HG03196 (cell line): ENCODE data around the gene CDK17.
"Not testable (repeated sequence)": the region's sequence is repeated elsewhere in the genome, so short reads cannot be mapped to it uniquely, and the experiment has no call there.

Experiments
- ATAC-seq: cut with Tn5 transposase; IDR thresholded peaks from one replicate; pipeline ENCODE4 v1.9.1; 2021; ENCODE audit not compliant: unreplicated experiment

CDK17 gene

DNA sequence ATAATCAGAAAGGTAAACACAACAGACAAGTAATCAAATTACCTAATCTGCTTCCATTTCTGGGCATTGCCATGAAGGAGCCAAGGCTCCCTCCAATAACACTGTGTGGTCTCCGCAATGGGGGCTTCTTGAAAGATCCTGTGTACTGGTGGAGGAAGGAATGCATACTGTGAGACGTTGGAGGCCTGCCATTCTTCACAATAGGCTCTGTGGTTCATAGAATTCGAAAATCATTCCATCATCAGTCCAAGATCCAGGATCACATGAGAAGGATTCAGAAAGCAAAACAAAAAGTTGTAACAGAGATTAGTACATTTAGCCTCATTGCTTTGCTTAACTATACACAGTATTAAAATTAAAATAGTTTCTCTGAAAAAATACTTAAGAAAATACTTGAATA lies 76.3 kb downstream of the CDK17 start:
- no peak for ATAC-seq

DNA sequence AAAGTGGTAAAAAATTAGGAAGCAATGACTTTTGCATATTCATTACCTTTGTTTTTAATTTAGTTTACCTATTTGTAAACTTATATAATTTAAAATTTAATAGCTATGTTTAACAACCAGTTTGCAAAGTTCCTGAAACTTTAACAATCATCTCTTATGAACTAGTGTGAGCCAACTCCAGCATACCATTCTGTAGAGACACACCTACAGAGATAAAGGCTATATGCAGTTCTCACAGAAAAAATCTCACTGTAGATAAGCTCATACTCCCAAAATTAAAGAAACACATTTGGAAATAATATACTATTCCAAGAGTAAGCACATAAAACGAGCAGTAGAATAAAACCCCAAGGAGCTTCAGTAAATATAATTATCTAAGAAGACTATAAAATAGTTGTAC lies 77.5 kb downstream of the CDK17 start:
- ATAC-seq, result no peak

GRCh38 chr12:96321941-96322340 lies 78.3 kb downstream of the CDK17 start:
- no peak for ATAC-seq

DNA sequence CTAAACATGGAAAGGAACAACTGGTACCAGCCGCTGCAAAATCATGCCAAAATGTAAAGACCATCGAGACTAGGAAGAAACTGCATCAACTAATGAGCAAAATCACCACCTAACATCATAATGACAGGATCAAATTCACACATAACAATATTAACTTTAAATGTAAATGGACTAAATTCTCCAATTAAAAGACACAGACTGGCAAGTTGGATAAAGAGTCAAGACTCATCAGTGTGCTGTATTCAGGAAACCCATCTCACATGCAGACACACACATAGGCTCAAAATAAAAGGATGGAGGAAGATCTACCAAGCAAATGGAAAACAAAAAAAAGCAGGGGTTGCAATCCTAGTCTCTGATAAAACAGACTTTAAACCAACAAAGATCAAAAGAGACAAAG lies 82.4 kb downstream of the CDK17 start:
- ATAC-seq, result not testable (repeated sequence)

DNA sequence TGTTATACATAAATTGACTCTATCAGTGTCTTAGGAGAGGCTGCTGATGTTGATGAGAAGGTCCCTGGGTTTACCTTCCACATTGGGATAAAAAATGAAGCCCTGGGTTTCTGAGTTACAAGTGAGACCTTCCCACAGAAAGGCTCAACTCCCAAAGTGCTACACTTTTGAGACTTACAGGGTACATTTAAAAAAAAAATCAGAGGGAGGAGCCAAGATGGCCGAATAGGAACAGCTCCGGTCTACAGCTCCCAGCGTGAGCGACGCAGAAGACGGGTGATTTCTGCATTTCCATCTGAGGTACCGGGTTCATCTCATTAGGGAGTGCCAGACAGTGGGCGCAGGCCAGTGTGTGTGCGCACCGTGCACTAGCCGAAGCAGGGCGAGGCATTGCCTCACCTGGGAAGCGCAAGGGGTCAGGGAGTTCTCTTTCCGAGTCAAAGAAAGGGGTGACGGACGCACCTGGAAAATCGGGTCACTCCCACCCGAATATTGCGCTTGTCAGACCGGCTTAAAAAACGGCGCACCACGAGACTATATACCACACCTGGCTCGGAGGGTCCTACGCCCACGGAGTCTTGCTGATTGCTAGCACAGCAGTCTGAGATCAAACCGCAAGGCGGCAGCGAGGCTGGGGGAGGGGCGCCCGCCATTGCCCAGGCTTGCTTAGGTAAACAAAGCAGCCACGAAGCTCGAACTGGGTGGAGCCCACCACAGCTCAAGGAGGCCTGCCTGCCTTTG lies 84.3 kb downstream of the CDK17 start:
- not testable (repeated sequence) for ATAC-seq

DNA sequence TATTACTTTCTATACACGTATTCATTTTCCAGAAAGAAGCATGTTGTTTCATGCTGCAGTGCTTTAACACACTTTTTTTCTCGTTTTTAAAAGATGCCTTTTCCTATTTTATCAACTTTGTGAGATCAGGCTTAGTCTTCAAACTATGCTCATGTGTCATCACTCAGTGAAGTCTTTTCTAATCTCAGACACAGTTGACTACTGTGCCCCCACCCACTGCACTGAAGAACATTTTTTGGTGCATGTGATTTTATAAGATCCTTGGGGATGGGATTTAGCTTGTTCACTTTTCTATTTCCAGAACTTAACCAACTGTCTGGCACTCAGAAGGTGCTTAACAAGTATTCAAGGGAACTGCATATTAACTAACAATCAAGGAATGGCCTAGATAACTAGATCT lies 85.5 kb downstream of the CDK17 start:
- ATAC-seq, result no peak

DNA sequence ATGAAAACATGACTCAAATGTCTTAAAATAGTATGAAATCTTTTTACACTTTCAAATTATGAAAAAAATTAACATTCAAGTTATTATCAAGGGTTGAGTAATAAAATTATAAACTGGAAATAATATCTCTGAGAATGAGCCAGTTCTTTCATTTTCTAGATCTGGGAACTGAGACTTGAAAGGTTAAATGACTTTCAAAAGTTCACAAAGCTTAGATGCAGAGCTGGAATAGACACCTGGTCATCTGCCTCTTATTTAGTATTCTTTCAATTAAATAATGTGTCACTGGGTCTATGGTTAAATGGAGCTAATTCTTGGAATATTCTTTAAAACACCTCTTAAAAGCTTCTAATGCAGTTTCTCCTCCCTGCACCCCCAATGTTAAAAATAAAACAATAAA lies 86.6 kb downstream of the CDK17 start:
- no peak for ATAC-seq

GRCh38 chr12:96311191-96311590 lies 89.0 kb downstream of the CDK17 start:
- no peak for ATAC-seq

GRCh38 chr12:96310067-96310466 lies 90.2 kb downstream of the CDK17 start:
- ATAC-seq, result no peak

- ATAC-seq, result no peak
These were observed 91.4 kb downstream of the CDK17 start for GRCh38 chr12:96308881-96309280.

DNA sequence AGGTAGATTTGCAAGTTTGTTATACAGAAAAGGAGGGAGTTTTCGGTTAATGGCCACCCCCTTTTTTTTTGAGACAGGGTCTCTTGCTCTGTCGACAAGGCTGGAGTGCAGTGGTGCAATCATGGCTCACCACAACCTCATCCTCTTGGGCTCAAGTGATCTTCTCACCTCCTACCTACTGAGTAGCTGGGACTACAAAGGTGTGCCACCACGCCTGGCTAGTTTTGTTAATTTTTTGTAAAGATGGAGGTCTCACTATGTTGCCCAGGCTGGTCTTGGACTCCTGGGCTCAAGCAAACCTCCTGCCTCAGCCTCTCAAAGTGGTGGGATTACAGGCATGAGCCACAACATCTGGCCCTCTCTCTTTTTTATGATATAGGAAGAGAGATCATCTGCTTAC lies 94.6 kb downstream of the CDK17 start:
- no peak for ATAC-seq

DNA sequence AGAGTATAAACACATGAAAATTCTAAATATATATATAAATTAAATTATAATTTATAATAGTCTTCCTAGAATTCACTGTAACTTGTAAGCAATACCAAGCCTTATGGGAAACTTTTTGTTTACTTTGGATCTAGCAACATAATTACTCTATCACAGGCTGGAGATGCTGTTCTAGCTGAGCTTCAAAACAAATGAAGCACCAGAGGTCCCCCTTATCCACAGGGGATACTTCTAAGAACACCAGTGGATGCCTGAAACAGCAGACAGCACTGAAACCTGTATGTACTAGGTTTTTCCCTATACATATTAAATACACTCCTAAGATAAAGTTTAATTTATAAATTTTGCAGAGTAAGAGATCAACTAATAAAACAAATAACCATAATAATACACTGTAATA lies 96.6 kb downstream of the CDK17 start:
- ATAC-seq, result no peak

DNA sequence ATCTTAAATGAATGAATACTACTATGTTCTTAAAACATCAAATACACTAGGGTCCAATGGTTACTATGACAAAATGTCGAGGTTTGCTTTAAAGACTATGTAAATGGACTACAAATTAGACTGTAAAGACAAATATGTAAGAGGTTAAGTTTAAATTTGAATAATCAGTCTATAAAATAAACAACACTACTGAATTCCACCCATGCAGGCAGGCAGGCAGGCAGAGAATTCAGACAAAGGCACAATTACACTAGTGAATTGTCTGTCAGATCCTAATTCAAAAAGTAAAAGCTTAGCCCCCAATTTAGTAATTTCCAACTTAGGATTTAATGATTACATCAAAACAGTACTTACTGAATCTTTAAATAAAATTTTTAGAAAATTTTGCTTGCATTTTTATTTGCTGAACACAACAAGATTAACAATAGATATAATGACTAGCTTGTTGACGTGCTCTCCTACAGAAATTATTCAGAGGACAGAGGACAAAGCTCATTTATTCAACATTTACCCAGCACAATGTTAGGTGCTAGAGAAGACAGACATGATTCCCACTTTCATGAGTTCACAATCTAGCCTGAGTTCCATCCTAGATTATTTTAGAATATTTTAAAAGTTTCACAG lies 97.4 kb downstream of the CDK17 start:
- ATAC-seq, result no peak

DNA sequence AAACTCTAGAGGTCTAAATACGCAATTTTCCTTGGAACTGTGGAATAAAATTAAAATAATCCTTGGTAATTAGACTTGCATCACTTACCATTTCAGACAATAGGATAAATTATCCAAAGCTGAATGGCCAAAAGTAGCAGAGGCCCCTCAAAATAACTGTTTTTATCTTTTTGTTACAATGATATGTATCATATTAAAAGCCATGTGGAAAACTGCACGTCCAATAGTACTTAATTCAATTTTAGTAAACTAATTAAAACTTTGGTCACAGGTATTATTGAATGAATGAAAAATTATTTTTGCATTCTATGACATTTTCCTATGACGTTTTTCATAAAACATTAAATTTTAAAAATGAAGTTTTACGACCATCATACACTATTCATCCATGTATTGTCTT lies 98.5 kb downstream of the CDK17 start:
- ATAC-seq, result no peak

DNA sequence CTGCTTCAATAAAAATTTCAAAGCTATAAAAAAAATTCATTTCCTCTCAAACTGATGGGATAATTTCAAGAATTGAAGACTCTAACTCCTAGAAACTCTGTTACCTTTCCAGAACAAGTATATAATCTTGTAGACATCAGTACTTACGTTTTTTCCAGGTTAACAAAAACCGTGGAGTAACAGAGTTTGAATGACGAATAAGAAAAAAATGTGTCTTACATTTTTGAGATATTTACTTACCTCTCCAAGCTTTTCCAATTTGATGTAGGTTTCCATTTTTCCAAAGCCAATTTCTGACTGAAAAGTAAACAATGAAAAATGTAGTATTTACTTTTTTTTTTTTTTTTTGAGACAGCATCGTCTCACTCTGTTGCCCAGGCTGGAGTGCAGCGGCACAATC lies 100.2 kb downstream of the CDK17 start:
- ATAC-seq, result no peak

- no peak for ATAC-seq
These were observed 102.7 kb downstream of the CDK17 start for GRCh38 chr12:96297504-96297903.

- ATAC-seq, result no peak
These were observed 104.6 kb downstream of the CDK17 start for GRCh38 chr12:96295532-96296160.

DNA sequence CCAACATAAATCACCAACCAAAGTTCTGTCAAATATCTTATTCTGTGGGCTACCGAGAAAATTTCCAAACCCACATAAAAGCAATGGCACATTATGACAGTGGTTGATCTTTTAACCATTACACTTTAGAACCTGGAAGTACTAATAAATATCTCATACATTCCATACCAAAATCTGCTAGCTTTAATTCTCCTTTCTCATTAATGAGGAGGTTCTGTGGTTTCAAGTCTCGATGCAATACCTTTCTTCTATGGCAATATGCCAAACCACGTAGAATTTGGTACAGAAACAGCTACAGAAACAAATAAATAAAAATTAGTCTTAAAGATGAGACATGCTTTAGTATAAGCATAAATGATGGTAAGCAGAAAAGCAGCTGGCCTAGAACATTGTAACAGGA lies 105.4 kb downstream of the CDK17 start:
- ATAC-seq, result no peak

- no peak for ATAC-seq
These were observed 107.1 kb downstream of the CDK17 start for GRCh38 chr12:96293093-96293492.

- no peak for ATAC-seq
These were observed 111.2 kb downstream of the CDK17 start for GRCh38 chr12:96289067-96289466.

DNA sequence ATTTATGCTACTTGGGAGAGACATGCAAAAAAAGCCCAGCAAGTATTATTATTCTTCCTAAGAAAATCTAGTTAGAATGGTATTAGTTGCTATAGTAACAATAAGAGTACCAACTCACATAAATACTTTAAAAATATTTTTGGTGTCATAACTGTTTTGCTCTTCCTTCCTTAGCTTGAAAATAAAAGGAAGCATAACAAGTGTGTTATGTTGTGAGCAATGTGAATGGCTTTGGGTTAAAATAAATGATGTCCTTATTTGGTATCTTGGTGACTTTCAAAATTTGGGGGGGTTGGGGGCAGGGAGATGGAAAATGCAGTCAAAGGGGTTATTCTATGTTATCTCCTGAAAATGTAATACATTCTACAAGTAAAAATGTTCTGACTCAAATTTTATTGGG lies 115.1 kb downstream of the CDK17 start:
- ATAC-seq, result no peak

GRCh38 chr12:96274331-96274730 lies 125.9 kb downstream of the CDK17 start:
- ATAC-seq, result no peak
